CD8-positive, alpha-beta memory T cell (primary cell): ENCODE measurements around the gene CALHM5. TPM values are rescaled to one million over a fixed set of nuclear protein-coding genes. Genes with fewer than 3 reads are reported as not detected.

Source experiments
- CTCF ChIA-PET: fragments of 350-600 bp; sonication (Branson Sonifier 250); formaldehyde crosslinking; loops from one replicate; lab custom pipeline; 2021; ENCODE audit warnings: antibody characterized with exemption; lab: Charles Lee
- POLR2A ChIA-PET: fragments of 350-600 bp; sonication (Branson Sonifier 250); formaldehyde crosslinking; loops from one replicate; lab custom pipeline; 2021; ENCODE audit warnings: antibody characterized with exemption; lab: Charles Lee
- DNase-seq, 5 donors: peaks; one replicate each; pipeline versions ENCODE4 v3.0.0 to v3.0.0-alpha.2; 2020 to 2022; ENCODE audit warnings: mixed read lengths in 1 of 5
- H3K27ac ChIP-seq: one replicate; pipeline ENCODE4 v1.7.0; 2013; ENCODE audit warnings: low read depth, mild to moderate bottlenecking, low read length, moderate library complexity
- H3K27me3 ChIP-seq: 2 replicates; pipeline ENCODE4 v1.7.0; 2013; ENCODE audit warnings: low read length, mild to moderate bottlenecking; ENCODE audit not compliant: insufficient read depth, poor library complexity, severe bottlenecking
- H3K36me3 ChIP-seq: 2 replicates; pipeline ENCODE4 v1.7.0; 2013; ENCODE audit warnings: mild to moderate bottlenecking, low read length, moderate library complexity; ENCODE audit not compliant: insufficient read depth
- H3K4me1 ChIP-seq: 2 replicates; pipeline ENCODE4 v1.7.0; 2013; ENCODE audit warnings: mild to moderate bottlenecking, low read length, moderate library complexity; ENCODE audit not compliant: insufficient read depth
- H3K4me3 ChIP-seq: 2 replicates; pipeline ENCODE4 v1.7.0; 2013; ENCODE audit warnings: mild to moderate bottlenecking, low read length
- H3K9me3 ChIP-seq: 2 replicates; pipeline ENCODE4 v1.7.0; 2013; ENCODE audit warnings: mild to moderate bottlenecking, low read length
- H3K27ac Mint-ChIP-seq, 8 donors: one replicate each; pipeline ENCODE4 v1.8.0; 2020 to 2021; ENCODE audit warnings: mixed read lengths in 8 of 8, mild to moderate bottlenecking in 6 of 8, inconsistent platforms in 3 of 8, moderate library complexity in 3 of 8
- H3K27me3 Mint-ChIP-seq, 2 donors: one replicate each; pipeline ENCODE4 v1.8.0; 2020 to 2021; ENCODE audit warnings: mixed read lengths in 2 of 2, mild to moderate bottlenecking in 1 of 2, moderate library complexity in 1 of 2
- H3K36me3 Mint-ChIP-seq, 3 donors: one replicate each; pipeline ENCODE4 v1.8.0; 2020 to 2021; ENCODE audit warnings: mixed read lengths in 3 of 3, inconsistent platforms in 1 of 3, mild to moderate bottlenecking in 1 of 3
- H3K4me1 Mint-ChIP-seq, 3 donors: one replicate each; pipeline ENCODE4 v1.8.0; 2020 to 2021; ENCODE audit warnings: mixed read lengths in 3 of 3, inconsistent platforms in 1 of 3, mild to moderate bottlenecking in 1 of 3
- H3K4me3 Mint-ChIP-seq, 7 donors: one replicate each; pipeline ENCODE4 v1.8.0; 2020 to 2021; ENCODE audit warnings: mixed read lengths in 7 of 7, mild to moderate bottlenecking in 6 of 7, moderate library complexity in 4 of 7, inconsistent platforms in 2 of 7
- H3K9me3 Mint-ChIP-seq, 5 donors: one replicate each; pipeline ENCODE4 v1.8.0; 2020 to 2022; ENCODE audit warnings: mixed read lengths in 5 of 5, mild to moderate bottlenecking in 3 of 5, moderate library complexity in 2 of 5, inconsistent platforms in 1 of 5
- polyA plus RNA-seq: library from polyadenylated mRNA; unstranded; fragments of 300-500 nt; fragmentation: Illumina TruSeq; gene quantifications from one replicate; pipeline ENCODE4 v1.2.3, GENCODE V29; 2021
- total RNA-seq, 2 experiments: library from RNA; stranded (reverse); gene quantifications; one replicate each; pipeline ENCODE4 v1.2.3, GENCODE V29; 2021

Gene CALHM5
- total and polyA plus RNA-seq, 3 experiments from 2014 or later: not detected

GRCh38 chr6:116513224-116513875, 1.9 kb downstream of the CALHM5 start:
- CTCF ChIA-PET: no interaction called here
- no peaks in the 10 kb centered on the region for H3K9me3 ChIP-seq
- no peaks in the 10 kb centered on the region for H3K4me1 ChIP-seq

GRCh38 chr6:116514111-116514510, 2.7 kb downstream of the CALHM5 start:
- peaks cover 0 to 5% (median 2%) of the 10 kb centered on the region in 5 donors for H3K9me3 Mint-ChIP-seq
- H3K27ac Mint-ChIP-seq: no peak overlapping the region
- Histone ChIP-seq H3K36me3 (no peaks in the 10 kb centered on the region), H3K4me1 (no peaks in the 10 kb centered on the region), H3K27me3 (no peaks in the 10 kb centered on the region), H3K9me3 (no peaks in the 10 kb centered on the region), H3K27ac (no peak overlapping the region), H3K4me3 (no peak overlapping the region)
- ChIA-PET POLR2A (no interaction called here), CTCF (interaction anchor here (1.3 kb wide), 1 partner anchor 70 kb away, joined by 3 read pairs; no protein-coding TSS in a partner anchor)
- H3K27me3 Mint-ChIP-seq: peaks cover under 1 to 9% of the 10 kb centered on the region in 2 donors
- no peaks in the 10 kb centered on the region for H3K36me3 Mint-ChIP-seq
- H3K4me1 Mint-ChIP-seq: no peaks in the 10 kb centered on the region
- no peak for DNase-seq
- H3K4me3 Mint-ChIP-seq: no peak overlapping the region

More at GRCh38 chr6:116513224-116513875, 1.9 kb downstream of the CALHM5 start:
- Mint-ChIP-seq H3K4me1 (no peaks in the 10 kb centered on the region), H3K9me3 (peaks cover 0 to 6% (median 3%) of the 10 kb centered on the region in 5 donors), H3K27ac (no peak overlapping the region), H3K27me3 (peaks cover 4% of the 10 kb centered on the region in 2 donors), H3K4me3 (no peak overlapping the region), H3K36me3 (peaks cover 0 to 3% (median 0%) of the 10 kb centered on the region in 3 donors)
- Histone ChIP-seq H3K36me3 (no peaks in the 10 kb centered on the region), H3K27ac (no peak overlapping the region), H3K4me3 (no peak overlapping the region), H3K27me3 (no peaks in the 10 kb centered on the region)
- POLR2A ChIA-PET: no interaction called here
- no peak for DNase-seq

GRCh38 chr6:116515141-116515540, 3.7 kb downstream of the CALHM5 start:
- no peaks in the 10 kb centered on the region for H3K9me3 Mint-ChIP-seq
- H3K4me1 Mint-ChIP-seq: no peaks in the 10 kb centered on the region
- no peak overlapping the region for H3K27ac Mint-ChIP-seq
- no peaks in the 10 kb centered on the region for H3K36me3 ChIP-seq
- CTCF ChIA-PET: interaction anchor here (1.1 to 1.3 kb wide), 2 partner anchors 71 to 227 kb away, joined by 3 read pairs; no protein-coding TSS in a partner anchor
- no peaks in the 10 kb centered on the region for H3K9me3 ChIP-seq
- H3K27me3 ChIP-seq: no peaks in the 10 kb centered on the region
- DNase-seq: no peak
- no peak overlapping the region for H3K27ac ChIP-seq
- no peak overlapping the region for H3K4me3 Mint-ChIP-seq
- H3K4me3 ChIP-seq: no peak overlapping the region
- POLR2A ChIA-PET: no interaction called here
- H3K36me3 Mint-ChIP-seq: no peaks in the 10 kb centered on the region
- H3K4me1 ChIP-seq: no peaks in the 10 kb centered on the region
- H3K27me3 Mint-ChIP-seq: peaks cover 0 to 11% of the 10 kb centered on the region in 2 donors

- ChIA-PET POLR2A (no interaction called here), CTCF (no interaction called here)
- peaks cover 4 to 11% of the 10 kb centered on the region in 2 donors for H3K27me3 Mint-ChIP-seq
- Histone ChIP-seq H3K4me1 (no peaks in the 10 kb centered on the region), H3K27me3 (no peaks in the 10 kb centered on the region), H3K27ac (no peak overlapping the region), H3K4me3 (no peak overlapping the region), H3K9me3 (no peaks in the 10 kb centered on the region), H3K36me3 (no peaks in the 10 kb centered on the region)
- H3K9me3 Mint-ChIP-seq: no peaks in the 10 kb centered on the region
- H3K36me3 Mint-ChIP-seq: no peaks in the 10 kb centered on the region
- H3K4me1 Mint-ChIP-seq: no peaks in the 10 kb centered on the region
- DNase-seq: no peak
- H3K4me3 Mint-ChIP-seq: no peak overlapping the region
- no peak overlapping the region for H3K27ac Mint-ChIP-seq
Measured at GRCh38 chr6:116518621-116519368, 7.4 kb downstream of the CALHM5 start.

GRCh38 chr6:116522896-116523295, 11.5 kb downstream of the CALHM5 start:
- ChIA-PET POLR2A (no interaction called here), CTCF (interaction anchor here (0.8 kb wide), 1 partner anchor 10 kb away, joined by 3 read pairs; no protein-coding TSS in a partner anchor)
- Histone ChIP-seq H3K4me3 (no peak overlapping the region), H3K9me3 (no peaks in the 10 kb centered on the region), H3K4me1 (no peaks in the 10 kb centered on the region), H3K36me3 (no peaks in the 10 kb centered on the region), H3K27ac (no peak overlapping the region), H3K27me3 (no peaks in the 10 kb centered on the region)
- Mint-ChIP-seq H3K27me3 (peaks cover 9 to 21% of the 10 kb centered on the region in 2 donors), H3K36me3 (no peaks in the 10 kb centered on the region), H3K9me3 (no peaks in the 10 kb centered on the region), H3K27ac (peak overlapping the region in 1 of 8 donors; percentile 41), H3K4me1 (no peaks in the 10 kb centered on the region), H3K4me3 (no peak overlapping the region)
- DNase-seq: no peak

- no peaks in the 10 kb centered on the region for H3K36me3 ChIP-seq
- ChIA-PET CTCF (no interaction called here), POLR2A (no interaction called here)
- no peaks in the 10 kb centered on the region for H3K4me1 ChIP-seq
- no peak for DNase-seq
- no peaks in the 10 kb centered on the region for H3K9me3 ChIP-seq
- no peak overlapping the region for H3K27ac ChIP-seq
- Mint-ChIP-seq H3K4me1 (no peaks in the 10 kb centered on the region), H3K9me3 (no peaks in the 10 kb centered on the region), H3K36me3 (no peaks in the 10 kb centered on the region), H3K4me3 (no peak overlapping the region), H3K27ac (no peak overlapping the region), H3K27me3 (peaks cover 10 to 18% of the 10 kb centered on the region in 2 donors)
- no peak overlapping the region for H3K4me3 ChIP-seq
- no peaks in the 10 kb centered on the region for H3K27me3 ChIP-seq
Measured at GRCh38 chr6:116524236-116524635, 12.8 kb downstream of the CALHM5 start.

GRCh38 chr6:116528133-116528532, 16.7 kb downstream of the CALHM5 start:
- no peak overlapping the region for H3K4me3 ChIP-seq
- Mint-ChIP-seq H3K4me1 (no peaks in the 10 kb centered on the region), H3K36me3 (no peaks in the 10 kb centered on the region), H3K27ac (no peak overlapping the region), H3K9me3 (no peaks in the 10 kb centered on the region), H3K4me3 (no peak overlapping the region), H3K27me3 (peaks cover 15 to 43% of the 10 kb centered on the region in 2 donors)
- no peaks in the 10 kb centered on the region for H3K9me3 ChIP-seq
- ChIA-PET POLR2A (no interaction called here), CTCF (interaction anchor here (1.0 kb wide), 1 partner anchor 236 kb away, joined by 3 read pairs; no protein-coding TSS in a partner anchor)
- H3K36me3 ChIP-seq: no peaks in the 10 kb centered on the region
- no peaks in the 10 kb centered on the region for H3K4me1 ChIP-seq
- H3K27me3 ChIP-seq: peaks cover 9% of the 10 kb centered on the region
- no peak overlapping the region for H3K27ac ChIP-seq
- no peak for DNase-seq

GRCh38 chr6:116528780-116529179, 17.3 kb downstream of the CALHM5 start:
- DNase-seq: no peak
- ChIA-PET POLR2A (no interaction called here), CTCF (interaction anchor here (1.0 to 1.3 kb wide), 2 partner anchors 237 to 241 kb away, joined by 3 read pairs; no protein-coding TSS in a partner anchor)
- H3K9me3 Mint-ChIP-seq: no peaks in the 10 kb centered on the region
- H3K4me3 Mint-ChIP-seq: no peak overlapping the region
- no peaks in the 10 kb centered on the region for H3K9me3 ChIP-seq
- H3K4me3 ChIP-seq: no peak overlapping the region
- H3K27me3 Mint-ChIP-seq: peaks cover 17 to 48% of the 10 kb centered on the region in 2 donors
- no peaks in the 10 kb centered on the region for H3K4me1 Mint-ChIP-seq
- peak overlapping the region in 1 of 8 donors; percentile 78 for H3K27ac Mint-ChIP-seq
- H3K27me3 ChIP-seq: peaks cover 9% of the 10 kb centered on the region
- no peaks in the 10 kb centered on the region for H3K4me1 ChIP-seq
- H3K27ac ChIP-seq: no peak overlapping the region
- H3K36me3 ChIP-seq: no peaks in the 10 kb centered on the region
- H3K36me3 Mint-ChIP-seq: no peaks in the 10 kb centered on the region
